NT2/D1 (cell line): ENCODE results near the gene KLF13.

ENCODE experiments used
- DNase-seq: peaks from one replicate; pipeline ENCODE4 v3.0.0-alpha.2; 2011; ENCODE audit warnings: low read depth, low spot score
- H3K27me3 ChIP-seq: 2 replicates; pipeline ENCODE4 v1.6.0; 2011; ENCODE audit warnings: mild to moderate bottlenecking; ENCODE audit not compliant: insufficient read length, insufficient read depth
- H3K36me3 ChIP-seq: 2 replicates; pipeline ENCODE4 v1.6.1; 2011; ENCODE audit warnings: mild to moderate bottlenecking, low read length, mixed read lengths; ENCODE audit not compliant: insufficient read depth, insufficient read length
- H3K4me1 ChIP-seq: 2 replicates; pipeline ENCODE4 v1.5.1; 2011; ENCODE audit not compliant: insufficient read depth, insufficient read length
- H3K4me3 ChIP-seq: 2 replicates; pipeline ENCODE4 v1.5.1; 2011; ENCODE audit warnings: low read depth; ENCODE audit not compliant: insufficient read length
- H3K9ac ChIP-seq: 2 replicates; pipeline ENCODE4 v1.6.0; 2011; ENCODE audit warnings: low read depth; ENCODE audit not compliant: insufficient read length
- H3K9me3 ChIP-seq: 2 replicates; pipeline ENCODE4 v1.5.1; 2011; ENCODE audit warnings: mild to moderate bottlenecking, low read length; ENCODE audit not compliant: insufficient read depth
- SUZ12 ChIP-seq: IDR thresholded peaks from 2 replicates; pipeline ENCODE4 v1.6.1; 2011; ENCODE audit not compliant: insufficient read length, insufficient read depth; ENCODE audit errors: extremely low read depth
- YY1 ChIP-seq: IDR thresholded peaks from 2 replicates; pipeline ENCODE4 v1.6.1; 2011; ENCODE audit not compliant: insufficient read length, insufficient read depth
- ZNF274 ChIP-seq: IDR thresholded peaks from 2 replicates; pipeline ENCODE4 v1.6.1; 2011; ENCODE audit warnings: mild to moderate bottlenecking, low read depth, low read length

KLF13 gene

GRCh38 chr15:31311735-31312619 lies 14.7 kb upstream of the KLF13 start:
- H3K9me3 ChIP-seq, result no peaks in the 10 kb centered on the region
- TF ChIP-seq YY1 (no peak), SUZ12 (no peak), ZNF274 (no peak)
- H3K4me3 ChIP-seq, result no peak overlapping the region
- no peak overlapping the region for H3K9ac ChIP-seq
- no peaks in the 10 kb centered on the region for H3K36me3 ChIP-seq
- no peaks in the 10 kb centered on the region for H3K27me3 ChIP-seq
- no peak for DNase-seq
- peaks cover 12% of the 10 kb centered on the region for H3K4me1 ChIP-seq

DNA sequence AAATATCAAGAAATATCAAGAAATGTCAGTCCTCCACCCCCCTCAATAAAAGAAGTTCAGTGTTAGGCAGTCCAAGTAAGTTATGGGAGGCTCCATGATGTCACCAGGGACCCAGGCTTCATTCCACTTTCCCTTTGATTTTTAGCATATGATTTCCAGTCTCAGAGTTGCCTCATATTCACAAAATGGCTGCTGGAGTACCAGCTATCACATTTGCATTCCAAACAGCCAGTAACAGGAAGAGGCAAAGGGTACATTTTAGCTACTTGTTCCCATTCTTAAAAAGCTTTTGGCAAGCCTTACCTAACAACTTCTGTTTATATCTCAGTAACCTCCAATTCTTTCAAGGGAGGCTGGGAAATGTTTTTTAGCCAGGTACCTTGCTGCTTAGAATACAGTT lies 13.4 kb upstream of the KLF13 start:
- TF ChIP-seq SUZ12, result no peak
- no peak for TF ChIP-seq ZNF274
- no peak for TF ChIP-seq YY1
- Histone ChIP-seq H3K27me3 (peaks cover 3% of the 10 kb centered on the region), H3K9me3 (no peaks in the 10 kb centered on the region)

DNA sequence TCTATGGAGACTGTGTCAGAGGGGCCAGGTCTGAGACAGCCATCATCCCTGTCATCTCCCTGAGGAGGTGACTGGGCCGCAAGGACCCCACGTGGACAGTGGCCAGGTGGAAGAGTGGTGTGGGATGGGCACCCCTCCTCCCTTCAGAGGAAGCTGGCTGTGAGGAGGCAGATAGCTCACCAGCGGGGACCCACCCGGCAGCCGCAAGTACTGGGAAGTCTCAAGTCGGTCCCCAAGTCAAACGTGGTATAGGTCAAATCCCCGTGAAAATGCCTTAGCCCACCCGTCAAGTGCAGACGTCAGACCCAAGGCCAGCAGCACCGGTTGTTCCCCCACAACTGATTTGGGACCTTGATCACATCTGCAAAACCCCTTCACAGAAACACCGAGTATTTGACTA lies 12.3 kb upstream of the KLF13 start:
- no peak overlapping the region for H3K9ac ChIP-seq
- no peak overlapping the region for H3K4me3 ChIP-seq
- no peak for TF ChIP-seq ZNF274
- no peak for TF ChIP-seq YY1
- TF ChIP-seq SUZ12, result no peak
- no peaks in the 10 kb centered on the region for H3K36me3 ChIP-seq
- DNase-seq, result no peak
- no peaks in the 10 kb centered on the region for H3K4me1 ChIP-seq
- H3K27me3 ChIP-seq, result peaks cover 5% of the 10 kb centered on the region
- no peaks in the 10 kb centered on the region for H3K9me3 ChIP-seq

More for the DNA sequence above, 13.4 kb upstream of the KLF13 start:
- H3K9ac ChIP-seq, result no peak overlapping the region
- H3K4me1 ChIP-seq, result peaks cover 3% of the 10 kb centered on the region
- no peak for DNase-seq
- no peak overlapping the region for H3K4me3 ChIP-seq
- H3K36me3 ChIP-seq, result no peaks in the 10 kb centered on the region

DNA sequence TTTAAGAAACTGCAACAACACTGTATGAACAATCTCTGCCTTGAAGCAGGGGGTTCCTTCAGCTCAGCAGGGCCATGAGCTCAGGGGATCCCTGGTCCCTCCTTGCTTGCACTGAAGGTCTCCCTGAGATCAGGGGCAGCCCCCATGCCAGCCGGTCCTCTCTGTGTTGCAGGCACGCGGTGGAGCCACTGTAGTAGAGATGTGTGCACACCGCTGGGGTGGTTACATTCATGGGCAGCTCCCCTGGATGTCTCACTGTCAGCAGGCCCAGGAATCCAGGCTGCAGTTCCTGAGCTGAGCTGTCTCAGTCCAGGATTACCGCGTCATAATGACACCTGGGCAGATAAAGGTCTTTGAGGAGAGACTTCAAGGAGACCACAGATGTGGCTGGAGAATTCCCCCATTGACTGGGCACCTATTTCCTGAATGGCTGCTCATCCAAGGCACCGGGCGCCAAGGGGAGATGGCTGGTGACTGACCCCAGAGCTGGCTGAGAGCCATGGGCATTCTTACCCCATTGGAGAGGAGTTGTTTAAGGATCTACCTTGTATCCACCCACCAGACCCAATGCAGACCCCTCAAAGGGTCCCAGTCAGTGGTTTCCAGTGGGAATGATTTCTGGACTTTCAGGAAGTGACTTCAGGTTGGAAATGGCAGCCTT lies 10.4 kb upstream of the KLF13 start:
- H3K4me1 ChIP-seq, result no peaks in the 10 kb centered on the region
- DNase-seq, result no peak
- no peaks in the 10 kb centered on the region for H3K36me3 ChIP-seq
- TF ChIP-seq SUZ12 (no peak), YY1 (no peak), ZNF274 (no peak)
- H3K9me3 ChIP-seq, result peaks cover 2% of the 10 kb centered on the region; the same call in 1 of the 2 replicates
- no peak overlapping the region for H3K4me3 ChIP-seq
- H3K27me3 ChIP-seq, result peaks cover 5% of the 10 kb centered on the region
- no peak overlapping the region for H3K9ac ChIP-seq

GRCh38 chr15:31317017-31317416 lies 9.6 kb upstream of the KLF13 start:
- H3K4me1 ChIP-seq, result no peaks in the 10 kb centered on the region
- no peak overlapping the region for H3K9ac ChIP-seq
- TF ChIP-seq ZNF274 (no peak), SUZ12 (no peak), YY1 (no peak)
- H3K9me3 ChIP-seq, result peaks cover 6% of the 10 kb centered on the region; the same call in 1 of the 2 replicates
- H3K36me3 ChIP-seq, result no peaks in the 10 kb centered on the region
- peaks cover 5% of the 10 kb centered on the region for H3K27me3 ChIP-seq
- no peak for DNase-seq
- H3K4me3 ChIP-seq, result no peak overlapping the region

GRCh38 chr15:31317421-31318327 lies 9.0 kb upstream of the KLF13 start:
- peaks cover 11% of the 10 kb centered on the region for H3K27me3 ChIP-seq
- H3K4me3 ChIP-seq, result no peak overlapping the region
- peaks cover 6% of the 10 kb centered on the region; the same call in 1 of the 2 replicates for H3K9me3 ChIP-seq
- no peaks in the 10 kb centered on the region for H3K4me1 ChIP-seq
- H3K9ac ChIP-seq, result no peak overlapping the region
- DNase-seq, result no peak
- TF ChIP-seq SUZ12 (no peak), YY1 (no peak), ZNF274 (no peak)
- H3K36me3 ChIP-seq, result no peaks in the 10 kb centered on the region
